Measurements from ENCODE around the gene ELANE.
"Not testable (repeated sequence)": the region's sequence is repeated elsewhere in the genome, so short reads cannot be mapped to it uniquely, and the experiment has no call there.

The ELANE gene

GRCh38 chr19:842802-843179 is 9.3 kb upstream of the ELANE start:
- H2BK15ac ChIP-seq (ENCODE audit: low read depth, poor library complexity, severe bottlenecking); H3K18ac ChIP-seq (ENCODE audit: low read depth in 1 of 2, low read length in 2 of 2); H2AK5ac ChIP-seq (ENCODE audit: low read length, severe bottlenecking); H3K4ac ChIP-seq (ENCODE audit: low read depth in 1 of 2, low read length in 2 of 2); DNase-seq; H3K4me3 ChIP-seq (ENCODE audit: insufficient read depth in 1 of 2, low read depth in 1 of 2, low read length in 2 of 2); H3K9ac ChIP-seq (ENCODE audit: low read length); H4K8ac ChIP-seq (ENCODE audit: low read length); H2BK120ac ChIP-seq (ENCODE audit: low read depth, low read length); H3K36me3 ChIP-seq (ENCODE audit: control insufficient read depth in 1 of 2, insufficient read depth in 2 of 2, low read depth in 1 of 2, low read length in 2 of 2); H2AFZ ChIP-seq (ENCODE audit: low read depth, low read length); H3K4me2 ChIP-seq (ENCODE audit: low read length, poor library complexity, severe bottlenecking); H4K91ac ChIP-seq (ENCODE audit: low read length); H3K14ac ChIP-seq (ENCODE audit: low read length in 2 of 2); H2BK5ac ChIP-seq (ENCODE audit: low read depth, low read length, poor library complexity, severe bottlenecking); H3K27ac ChIP-seq (ENCODE audit: low read length, poor library complexity, severe bottlenecking); H3K9me3 ChIP-seq (ENCODE audit: control insufficient read depth, low read length); H3K79me1 ChIP-seq (replicated peaks; ENCODE audit: low read length, poor library complexity, severe bottlenecking); H2BK12ac ChIP-seq (ENCODE audit: low read length in 2 of 2); H3K23ac ChIP-seq (ENCODE audit: low read length in 2 of 2): not testable (repeated sequence)
- 85% methylated on average over 4 of the region's 7 CpGs for WGBS
- Histone ChIP-seq H3K27me3 (ENCODE audit: control insufficient read depth in 1 of 2, insufficient read depth in 1 of 2, low read length in 2 of 2) (peaks cover 29 to 68% of the 10 kb centered on the region in 2 experiments), H3K4me1 (ENCODE audit: control insufficient read depth, insufficient read depth, low read depth, low read length) (peaks cover 15% of the 10 kb centered on the region)

- Histone ChIP-seq H3K4me2 (ENCODE audit: low read length, poor library complexity, severe bottlenecking) (peak overlapping the region; percentile 53), H3K4me3 (ENCODE audit: insufficient read depth in 1 of 2, low read depth in 1 of 2, low read length in 2 of 2) (peak overlapping the region in 1 of 2 experiments; percentile 39), H3K79me1 (replicated peaks; ENCODE audit: low read length, poor library complexity, severe bottlenecking) (no peaks in the 10 kb centered on the region), H3K4ac (ENCODE audit: low read depth in 1 of 2, low read length in 2 of 2) (no peak overlapping the region), H4K8ac (ENCODE audit: low read length) (no peak overlapping the region), H3K4me1 (ENCODE audit: control insufficient read depth, insufficient read depth, low read depth, low read length) (peaks cover 15% of the 10 kb centered on the region), H2AFZ (ENCODE audit: low read depth, low read length) (no peak overlapping the region), H3K9me3 (ENCODE audit: control insufficient read depth, low read length) (no peaks in the 10 kb centered on the region), H2BK5ac (ENCODE audit: low read depth, low read length, poor library complexity, severe bottlenecking) (no peak overlapping the region), H3K36me3 (ENCODE audit: control insufficient read depth in 1 of 2, insufficient read depth in 2 of 2, low read depth in 1 of 2, low read length in 2 of 2) (peaks cover 0 to 6% of the 10 kb centered on the region in 2 experiments), H3K14ac (ENCODE audit: low read length in 2 of 2) (peak overlapping the region in 1 of 2 experiments; percentile 1), H3K18ac (ENCODE audit: low read depth in 1 of 2, low read length in 2 of 2) (no peak overlapping the region), H4K91ac (ENCODE audit: low read length) (no peak overlapping the region), H2BK120ac (ENCODE audit: low read depth, low read length) (peak overlapping the region; percentile 19), H2BK12ac (ENCODE audit: low read length in 2 of 2) (no peak overlapping the region), H2BK15ac (ENCODE audit: low read depth, poor library complexity, severe bottlenecking) (no peak overlapping the region), H3K27ac (ENCODE audit: low read length, poor library complexity, severe bottlenecking) (no peak overlapping the region), H3K23ac (ENCODE audit: low read length in 2 of 2) (no peak overlapping the region), H2AK5ac (ENCODE audit: low read length, severe bottlenecking) (no peak overlapping the region), H3K9ac (ENCODE audit: low read length) (no peak overlapping the region), H3K27me3 (ENCODE audit: control insufficient read depth in 1 of 2, insufficient read depth in 1 of 2, low read length in 2 of 2) (peaks cover 34 to 73% of the 10 kb centered on the region in 2 experiments)
- 11% methylated on average over 45 of the region's 46 CpGs for WGBS
- no peak for DNase-seq
Measured at GRCh38 chr19:843180-843835, 8.8 kb upstream of the ELANE start.

- Histone ChIP-seq H3K9ac (ENCODE audit: low read length) (no peak overlapping the region), H3K4me2 (ENCODE audit: low read length, poor library complexity, severe bottlenecking) (peak overlapping the region; percentile 53), H4K8ac (ENCODE audit: low read length) (no peak overlapping the region), H2AK5ac (ENCODE audit: low read length, severe bottlenecking) (no peak overlapping the region), H3K27ac (ENCODE audit: low read length, poor library complexity, severe bottlenecking) (no peak overlapping the region), H2BK5ac (ENCODE audit: low read depth, low read length, poor library complexity, severe bottlenecking) (no peak overlapping the region), H3K4me3 (ENCODE audit: insufficient read depth in 1 of 2, low read depth in 1 of 2, low read length in 2 of 2) (peak overlapping the region in 1 of 2 experiments; percentile 39), H3K23ac (ENCODE audit: low read length in 2 of 2) (no peak overlapping the region), H2BK15ac (ENCODE audit: low read depth, poor library complexity, severe bottlenecking) (no peak overlapping the region), H3K4me1 (ENCODE audit: control insufficient read depth, insufficient read depth, low read depth, low read length) (peaks cover 15% of the 10 kb centered on the region), H2BK12ac (ENCODE audit: low read length in 2 of 2) (peak overlapping the region in 1 of 2 experiments; percentile 6), H3K14ac (ENCODE audit: low read length in 2 of 2) (peak overlapping the region in 1 of 2 experiments; percentile 76), H3K79me1 (replicated peaks; ENCODE audit: low read length, poor library complexity, severe bottlenecking) (no peaks in the 10 kb centered on the region), H3K9me3 (ENCODE audit: control insufficient read depth, low read length) (no peaks in the 10 kb centered on the region), H2BK120ac (ENCODE audit: low read depth, low read length) (no peak overlapping the region), H3K4ac (ENCODE audit: low read depth in 1 of 2, low read length in 2 of 2) (no peak overlapping the region), H3K36me3 (ENCODE audit: control insufficient read depth in 1 of 2, insufficient read depth in 2 of 2, low read depth in 1 of 2, low read length in 2 of 2) (peaks cover 0 to 6% of the 10 kb centered on the region in 2 experiments), H2AFZ (ENCODE audit: low read depth, low read length) (no peak overlapping the region), H3K27me3 (ENCODE audit: control insufficient read depth in 1 of 2, insufficient read depth in 1 of 2, low read length in 2 of 2) (peaks cover 35 to 73% of the 10 kb centered on the region in 2 experiments), H3K18ac (ENCODE audit: low read depth in 1 of 2, low read length in 2 of 2) (no peak overlapping the region), H4K91ac (ENCODE audit: low read length) (peak overlapping the region; percentile 27)
- no peak for DNase-seq
- 23% methylated on average over 52 of the region's 70 CpGs for WGBS
Measured at GRCh38 chr19:843836-844545, 8.1 kb upstream of the ELANE start.

- H2AFZ ChIP-seq (ENCODE audit: low read depth, low read length) = no peak overlapping the region
- H3K27me3 ChIP-seq (ENCODE audit: control insufficient read depth in 1 of 2, insufficient read depth in 1 of 2, low read length in 2 of 2) = peaks cover 35 to 67% of the 10 kb centered on the region in 2 experiments
- no peak overlapping the region for H3K27ac ChIP-seq (ENCODE audit: low read length, poor library complexity, severe bottlenecking)
- no peak for DNase-seq
- H2BK15ac ChIP-seq (ENCODE audit: low read depth, poor library complexity, severe bottlenecking) = no peak overlapping the region
- peaks cover 15% of the 10 kb centered on the region for H3K4me1 ChIP-seq (ENCODE audit: control insufficient read depth, insufficient read depth, low read depth, low read length)
- H2AK5ac ChIP-seq (ENCODE audit: low read length, severe bottlenecking) = no peak overlapping the region
- H2BK5ac ChIP-seq (ENCODE audit: low read depth, low read length, poor library complexity, severe bottlenecking) = no peak overlapping the region
- no peak overlapping the region for H3K4ac ChIP-seq (ENCODE audit: low read depth in 1 of 2, low read length in 2 of 2)
- H4K91ac ChIP-seq (ENCODE audit: low read length) = no peak overlapping the region
- no peaks in the 10 kb centered on the region for H3K9me3 ChIP-seq (ENCODE audit: control insufficient read depth, low read length)
- no peak overlapping the region for H4K8ac ChIP-seq (ENCODE audit: low read length)
- H3K9ac ChIP-seq (ENCODE audit: low read length) = no peak overlapping the region
- no peak overlapping the region for H3K4me2 ChIP-seq (ENCODE audit: low read length, poor library complexity, severe bottlenecking)
- no peak overlapping the region for H3K14ac ChIP-seq (ENCODE audit: low read length in 2 of 2)
- peaks cover 0 to 6% of the 10 kb centered on the region in 2 experiments for H3K36me3 ChIP-seq (ENCODE audit: control insufficient read depth in 1 of 2, insufficient read depth in 2 of 2, low read depth in 1 of 2, low read length in 2 of 2)
- H3K4me3 ChIP-seq (ENCODE audit: insufficient read depth in 1 of 2, low read depth in 1 of 2, low read length in 2 of 2) = no peak overlapping the region
- no peak overlapping the region for H2BK12ac ChIP-seq (ENCODE audit: low read length in 2 of 2)
- H3K18ac ChIP-seq (ENCODE audit: low read depth in 1 of 2, low read length in 2 of 2) = no peak overlapping the region
- no peak overlapping the region for H3K23ac ChIP-seq (ENCODE audit: low read length in 2 of 2)
- no peak overlapping the region for H2BK120ac ChIP-seq (ENCODE audit: low read depth, low read length)
- no peaks in the 10 kb centered on the region for H3K79me1 ChIP-seq (replicated peaks; ENCODE audit: low read length, poor library complexity, severe bottlenecking)
- 66% methylated on average over 9 of the region's 11 CpGs for WGBS
Measured at GRCh38 chr19:844546-844971, 7.5 kb upstream of the ELANE start.

Data from mesenchymal stem cell (in vitro differentiated cells and primary cell).